ENCODE measurements around the gene TSPAN14. TPM values are rescaled to one million over a fixed set of nuclear protein-coding genes. Genes with fewer than 3 reads are reported as not detected.

TSPAN14 gene
- total RNA-seq, 2 experiments from 2014 or later = 17.0 to 33.4 TPM

GRCh38 chr10:80571352-80571751, 117.2 kb downstream of the TSPAN14 start:
- H4K20me1 ChIP-seq (ENCODE audit: insufficient read depth, low read length) = no peaks in the 10 kb centered on the region
- ChIA-PET POLR2A (interaction anchor here (0.7 kb wide), 1 partner anchor 33 kb away, joined by 7 read pairs; the partner anchor contains the start of gene SH2D4B), CTCF (ENCODE audit: unreplicated experiment) (no interaction called here)
- H3K4me2 ChIP-seq (ENCODE audit: low read length) = no peak overlapping the region
- no peak for DNase-seq (ENCODE audit: low spot score)
- H3K79me2 ChIP-seq (ENCODE audit: insufficient read depth, low read depth, low read length) = no peaks in the 10 kb centered on the region
- no peaks in the 10 kb centered on the region for H3K36me3 ChIP-seq (ENCODE audit: insufficient read depth, low read length)
- H3K4me1 ChIP-seq (ENCODE audit: insufficient read depth, low read length, poor library complexity, severe bottlenecking) = no peaks in the 10 kb centered on the region
- BruUV-seq (replicated peaks) = no TSS peak
- H3K4me3 ChIP-seq (ENCODE audit: low read depth, low read length, poor library complexity, severe bottlenecking) = no peak overlapping the region
- no peaks in the 10 kb centered on the region for H3K9me3 ChIP-seq (ENCODE audit: low read length)
- H3K9me2 ChIP-seq (ENCODE audit: insufficient read depth, low read length) = no peaks in the 10 kb centered on the region
- intact Hi-C loops (cut with micrococcal nuclease; ENCODE audit: unreplicated experiment) = no loop called here
- H3K27ac ChIP-seq (ENCODE audit: low read depth, low read length, poor library complexity, severe bottlenecking) = no peak overlapping the region
- no peak overlapping the region for H2AFZ ChIP-seq (ENCODE audit: low read length)
- TF ChIP-seq EZH2phosphoT487 (IDR thresholded peaks at IDR 0.05; ENCODE audit: borderline replicate concordance, low read depth, low read length) (no peak), CTCF (conservative IDR thresholded peaks at IDR 0.05; ENCODE audit: low read length) (no peak)

- TF ChIP-seq CTCF (conservative IDR thresholded peaks at IDR 0.05; ENCODE audit: low read length) (no peak), EZH2phosphoT487 (IDR thresholded peaks at IDR 0.05; ENCODE audit: borderline replicate concordance, low read depth, low read length) (no peak)
- H2AFZ ChIP-seq (ENCODE audit: low read length) = no peak overlapping the region
- intact Hi-C loops (cut with micrococcal nuclease; ENCODE audit: unreplicated experiment) = no loop called here
- no peaks in the 10 kb centered on the region for H3K9me3 ChIP-seq (ENCODE audit: low read length)
- H3K4me3 ChIP-seq (ENCODE audit: low read depth, low read length, poor library complexity, severe bottlenecking) = no peak overlapping the region
- POLR2A ChIA-PET = no interaction called here
- BruUV-seq (replicated peaks) = no TSS peak
- no peaks in the 10 kb centered on the region for H3K36me3 ChIP-seq (ENCODE audit: insufficient read depth, low read length)
- H3K4me1 ChIP-seq (ENCODE audit: insufficient read depth, low read length, poor library complexity, severe bottlenecking) = no peaks in the 10 kb centered on the region
- no peak overlapping the region for H3K27ac ChIP-seq (ENCODE audit: low read depth, low read length, poor library complexity, severe bottlenecking)
- no peak for DNase-seq (ENCODE audit: low spot score)
- no peaks in the 10 kb centered on the region for H4K20me1 ChIP-seq (ENCODE audit: insufficient read depth, low read length)
- H3K9me2 ChIP-seq (ENCODE audit: insufficient read depth, low read length) = no peaks in the 10 kb centered on the region
- CTCF ChIA-PET (ENCODE audit: unreplicated experiment) = no interaction called here
- no peaks in the 10 kb centered on the region for H3K79me2 ChIP-seq (ENCODE audit: insufficient read depth, low read depth, low read length)
- H3K4me2 ChIP-seq (ENCODE audit: low read length) = no peak overlapping the region
Observed at GRCh38 chr10:80579181-80579763, 125.2 kb downstream of the TSPAN14 start.

- H4K20me1 ChIP-seq (ENCODE audit: insufficient read depth, low read length) = no peaks in the 10 kb centered on the region
- TF ChIP-seq CTCF (conservative IDR thresholded peaks at IDR 0.05; ENCODE audit: low read length) = no peak
- intact Hi-C loops (cut with micrococcal nuclease; ENCODE audit: unreplicated experiment) = no loop called here
- H3K79me2 ChIP-seq (ENCODE audit: insufficient read depth, low read depth, low read length) = no peaks in the 10 kb centered on the region
- H3K9me2 ChIP-seq (ENCODE audit: insufficient read depth, low read length) = no peaks in the 10 kb centered on the region
- H2AFZ ChIP-seq (ENCODE audit: low read length) = no peak overlapping the region
- H3K4me3 ChIP-seq (ENCODE audit: low read depth, low read length, poor library complexity, severe bottlenecking) = no peak overlapping the region
- DNase-seq (ENCODE audit: low spot score) = no peak
- no peaks in the 10 kb centered on the region for H3K9me3 ChIP-seq (ENCODE audit: low read length)
- H3K36me3 ChIP-seq (ENCODE audit: insufficient read depth, low read length) = no peaks in the 10 kb centered on the region
- no peak overlapping the region for H3K27ac ChIP-seq (ENCODE audit: low read depth, low read length, poor library complexity, severe bottlenecking)
- BruUV-seq (replicated peaks) = no TSS peak
- no peaks in the 10 kb centered on the region for H3K4me1 ChIP-seq (ENCODE audit: insufficient read depth, low read length, poor library complexity, severe bottlenecking)
- ChIA-PET CTCF (ENCODE audit: unreplicated experiment) (no interaction called here), POLR2A (no interaction called here)
- H3K4me2 ChIP-seq (ENCODE audit: low read length) = no peak overlapping the region
Observed at GRCh38 chr10:80579849-80580637, 125.9 kb downstream of the TSPAN14 start.
